Stimulated activated CD4-positive, alpha-beta T cell treated with anti-CD3 and anti-CD28 coated beads, Interleukin-15, amount 100 ng/mL, for 48 hours (primary cell): ENCODE data around the gene SCN3A.

Source experiments
- DNase-seq, 2 donors: peaks; one replicate each; pipeline ENCODE4 v3.0.0-alpha.2; 2020; ENCODE audit warnings: low read depth in 2 of 2

The SCN3A gene

GRCh38 chr2:165191096-165191728 lies 12.6 kb downstream of the SCN3A start:
- DNase-seq, result no peak

- no peak for DNase-seq
Observed at GRCh38 chr2:165185633-165186032, 18.2 kb downstream of the SCN3A start.

- DNase-seq, result no peak
Observed at GRCh38 chr2:165182029-165182428, 21.8 kb downstream of the SCN3A start.

GRCh38 chr2:165176780-165177179 lies 27.1 kb downstream of the SCN3A start:
- DNase-seq, result no peak

GRCh38 chr2:165173215-165173614 lies 30.6 kb downstream of the SCN3A start:
- no peak for DNase-seq

GRCh38 chr2:165164201-165164600 lies 39.6 kb downstream of the SCN3A start:
- DNase-seq, result no peak

- no peak for DNase-seq
Observed at GRCh38 chr2:165163761-165164160, 40.1 kb downstream of the SCN3A start.

GRCh38 chr2:165162466-165162865 lies 41.4 kb downstream of the SCN3A start:
- DNase-seq, result no peak

- DNase-seq, result no peak
Observed at GRCh38 chr2:165161510-165161909, 42.3 kb downstream of the SCN3A start.

- DNase-seq, result no peak
Observed at GRCh38 chr2:165157160-165157559, 46.7 kb downstream of the SCN3A start.

- DNase-seq, result no peak
Observed at GRCh38 chr2:165155152-165155551, 48.7 kb downstream of the SCN3A start.

GRCh38 chr2:165149439-165149838 lies 54.4 kb downstream of the SCN3A start:
- DNase-seq, result no peak

- DNase-seq, result no peak
Observed at GRCh38 chr2:165147186-165148045, 56.4 kb downstream of the SCN3A start.

GRCh38 chr2:165144315-165144714 lies 59.5 kb downstream of the SCN3A start:
- DNase-seq, result no peak

GRCh38 chr2:165141601-165142354 lies 62.1 kb downstream of the SCN3A start:
- no peak for DNase-seq

- DNase-seq, result no peak
Observed at GRCh38 chr2:165126244-165126643, 77.6 kb downstream of the SCN3A start.

GRCh38 chr2:165122521-165122920 lies 81.3 kb downstream of the SCN3A start:
- DNase-seq, result no peak

GRCh38 chr2:165120740-165121467 lies 82.9 kb downstream of the SCN3A start:
- DNase-seq, result no peak

- DNase-seq, result no peak
Observed at GRCh38 chr2:165115258-165115657, 88.6 kb downstream of the SCN3A start.

- no peak for DNase-seq
Observed at GRCh38 chr2:165114346-165114939, 89.4 kb downstream of the SCN3A start.

- no peak for DNase-seq
Observed at GRCh38 chr2:165113414-165113813, 90.4 kb downstream of the SCN3A start.
